Heart left ventricle (tissue), 16 donors: Measurements from ENCODE around the gene ADCK2. TPM values are rescaled to one million over a fixed set of nuclear protein-coding genes. Genes with fewer than 3 reads are reported as not detected.
A peak's percentile ranks its signal among the peaks of the same experiment; 100 is the strongest.

Experiments
- ATAC-seq, 4 donors: fragments of 200-7000 bp; cut with Tn5 transposase; one replicate each; pipeline ENCODE4 v1.9.1; 2020 to 2022; ENCODE audit warnings: moderate library complexity in 4 of 4, mild to moderate bottlenecking in 3 of 4, moderate number of reproducible peaks in 1 of 4
- DNase-seq, 5 donors: peaks; one replicate each; pipeline ENCODE4 v3.0.0-alpha.2; 2020
- H3K27ac ChIP-seq, 12 donors: fragments of 200-600 bp; sonication (generic) in 4 of 12; one replicate each; pipeline versions ENCODE4 v1.5.0 to v1.8.0; 2016 to 2022; ENCODE audit warnings: mild to moderate bottlenecking in 2 of 12
- H3K27me3 ChIP-seq, 9 donors: fragments of 200-600 bp; sonication (generic) in 2 of 9; one replicate each; pipeline versions ENCODE4 v1.5.1 to v1.8.0; 2016 to 2022; ENCODE audit warnings: mild to moderate bottlenecking in 3 of 9
- H3K36me3 ChIP-seq, 9 donors: fragments of 200-600 bp; sonication (generic) in 2 of 9; one replicate each; pipeline versions ENCODE4 v1.5.0 to v1.8.0; 2018 to 2022; ENCODE audit warnings: mild to moderate bottlenecking in 2 of 9
- H3K4me1 ChIP-seq, 12 donors: fragments of 200-600 bp; sonication (generic) in 4 of 12; one replicate each; pipeline versions ENCODE4 v1.5.0 to v1.8.0; 2016 to 2022; ENCODE audit warnings: mild to moderate bottlenecking in 3 of 12
- H3K4me3 ChIP-seq, 12 donors: fragments of 200-600 bp; sonication (generic) in 4 of 12; one replicate each; pipeline versions ENCODE4 v1.5.0 to v1.8.0; 2017 to 2022; ENCODE audit warnings: mild to moderate bottlenecking in 9 of 12, moderate library complexity in 4 of 12
- H3K9me3 ChIP-seq, 12 donors: fragments of 200-600 bp; sonication (generic) in 4 of 12; one replicate each; pipeline versions ENCODE4 v1.5.0 to v1.8.0; 2016 to 2022; ENCODE audit warnings: mild to moderate bottlenecking in 1 of 12
- POLR2A ChIP-seq, 2 donors: fragments of 450-650 bp; IDR thresholded peaks; one replicate each; pipeline ENCODE4 v1.6.1; 2017; ENCODE audit warnings: antibody characterized with exemption in 2 of 2, mild to moderate bottlenecking in 2 of 2, moderate library complexity in 2 of 2
- WGBS, 4 donors: extraction: QIAGEN DNeasy Blood & Tissue Kit in 2 of 4; methylation state at CpG; one replicate each; pipeline versions ENCODE4 v1.1.5 to v1.1.7; 2013 to 2018; 5-methylcytosine and 5-hydroxymethylcytosine counted together
- intact Hi-C, 10 donors: fragments of 100-400 bp; cut with DNase I; formaldehyde crosslinking; loops; one replicate each; pipeline versions ENCODE4 v1.11.1 to v1.14.2; 2022
- polyA plus RNA-seq, 2 donors: library from polyadenylated mRNA; stranded (reverse); fragments of 200-250 nt; gene quantifications; one replicate each; pipeline ENCODE4 v1.2.3, GENCODE V29; 2013
- total RNA-seq, 9 donors: library from RNA; depleted of rRNA in 2 of 9; stranded (reverse); fragments of >200 nt in 2 of 9; fragmentation: NEBNext Ultra II Directional in 3 of 9; extraction: Animal tissue kit (Norgen Biotek cat#: 25700) in 3 of 9; gene quantifications; one replicate each; pipeline versions ENCODE4 v1.1.0 to v1.2.4, GENCODE V29; 2016 to 2023
- TF ChIP-seq, protein P1 (sequence below), 12 donors: fragments of 200-600 bp; sonication (generic) in 4 of 12; IDR thresholded peaks; one replicate each; pipeline versions ENCODE4 v1.5.0 to v1.8.0; 2018 to 2022; ENCODE audit warnings: antibody characterized with exemption in 12 of 12, mild to moderate bottlenecking in 5 of 12
- donor health status: ischemic (EF 13 %, LVEDD 7.1; RV severe dilation, severe dysfunction).
- donor health status: healthy with polysubstance abuse.
- donor health status: DM: no; HTN: yes; CAD: no.
- donor health status: DM: no; HTN: no; CAD: no.
- donor health status: ischemic (EF 25% LVEDD 6.9; RV normal size, moderate dysfunction).
- donor health status: ischemic (EF 25% LVEDD 5.7; RV mildly dilated, moderate dysfunction).
- donor health status: healthy.
- donor health status: DM: yes; HTN: yes; CAD: no.
- donor health status: ischemic (EF 35%, LVEDD 5.7; RV mildly dilated, moderate dysfunction).
- donor health status: nonischemic (EF 11% LVEDD 7.7; RV severe dilation, severe dysfunction).
- donor health status: DM: yes; HTN: yes; CAD: no.
- donor health status: PGD.
- donor health status: ischemic (EF 29% LVEDD 5.4; RV normal size, mild dysfunction).
- donor health status: nonischemic (EF 23%, LVEDD 6.1; RV moderate dilation, normal function).

Gene ADCK2
- total and polyA plus RNA-seq, 11 donors = 5.3 to 18.3 (median 10.5) TPM

DNA sequence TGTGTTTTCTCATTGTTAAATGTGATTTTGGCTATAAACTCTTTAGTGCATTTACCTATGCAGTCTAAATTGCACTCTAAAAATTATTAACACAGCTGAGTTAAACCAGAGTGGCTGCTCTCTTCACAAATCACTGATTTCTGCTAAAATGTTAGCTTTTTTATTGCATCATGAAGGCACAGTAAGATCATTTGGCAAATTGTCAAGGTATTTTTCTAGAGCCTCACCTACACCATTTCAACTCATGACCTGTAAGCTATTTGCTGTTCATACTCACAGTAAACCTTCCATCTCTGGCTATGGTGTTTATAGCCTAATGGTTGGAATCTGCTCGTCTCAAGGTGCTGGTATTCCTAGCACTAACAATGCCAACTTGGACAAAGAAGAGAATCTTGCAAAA is 49.5 kb downstream of the ADCK2 start:
- 95 to 100% (median 96%) methylated on average over 1 of the region's 1 CpG for WGBS, 4 donors
- ATAC-seq = no peak
- intact Hi-C loops = no loop called here

DNA sequence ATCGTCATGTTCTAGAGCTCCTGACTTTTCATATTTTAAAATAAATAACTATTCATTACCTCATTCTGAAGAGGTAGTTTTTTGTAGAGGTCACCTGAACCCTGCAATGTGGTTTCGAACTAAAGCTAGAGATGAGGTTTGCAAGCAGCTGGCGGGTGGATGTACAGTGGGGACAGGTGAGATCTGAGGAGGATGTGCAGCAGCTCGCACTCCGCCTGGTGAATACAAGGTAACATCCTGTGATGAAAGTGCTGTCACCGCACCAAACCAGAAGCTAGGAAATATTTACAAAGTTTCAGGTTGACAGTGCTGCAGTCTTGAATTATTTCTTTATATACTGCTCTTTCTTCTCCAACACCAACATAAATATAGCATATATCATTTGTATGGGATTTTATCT is 50.3 kb downstream of the ADCK2 start:
- Histone ChIP-seq H3K4me3 (no peak overlapping the region), H3K4me1 (no peaks in the 10 kb centered on the region), H3K9me3 (no peaks in the 10 kb centered on the region), H3K36me3 (peaks cover 0 to 42% (median 0%) of the 10 kb centered on the region in 9 donors), H3K27ac (no peak overlapping the region), H3K27me3 (no peaks in the 10 kb centered on the region)
- 94 to 98% (median 96%) methylated on average over 6 of the region's 6 CpGs for WGBS, 4 donors
- no peak for TF ChIP-seq POLR2A (IDR thresholded peaks at IDR 0.05)
- TF ChIP-seq, protein P1, sequence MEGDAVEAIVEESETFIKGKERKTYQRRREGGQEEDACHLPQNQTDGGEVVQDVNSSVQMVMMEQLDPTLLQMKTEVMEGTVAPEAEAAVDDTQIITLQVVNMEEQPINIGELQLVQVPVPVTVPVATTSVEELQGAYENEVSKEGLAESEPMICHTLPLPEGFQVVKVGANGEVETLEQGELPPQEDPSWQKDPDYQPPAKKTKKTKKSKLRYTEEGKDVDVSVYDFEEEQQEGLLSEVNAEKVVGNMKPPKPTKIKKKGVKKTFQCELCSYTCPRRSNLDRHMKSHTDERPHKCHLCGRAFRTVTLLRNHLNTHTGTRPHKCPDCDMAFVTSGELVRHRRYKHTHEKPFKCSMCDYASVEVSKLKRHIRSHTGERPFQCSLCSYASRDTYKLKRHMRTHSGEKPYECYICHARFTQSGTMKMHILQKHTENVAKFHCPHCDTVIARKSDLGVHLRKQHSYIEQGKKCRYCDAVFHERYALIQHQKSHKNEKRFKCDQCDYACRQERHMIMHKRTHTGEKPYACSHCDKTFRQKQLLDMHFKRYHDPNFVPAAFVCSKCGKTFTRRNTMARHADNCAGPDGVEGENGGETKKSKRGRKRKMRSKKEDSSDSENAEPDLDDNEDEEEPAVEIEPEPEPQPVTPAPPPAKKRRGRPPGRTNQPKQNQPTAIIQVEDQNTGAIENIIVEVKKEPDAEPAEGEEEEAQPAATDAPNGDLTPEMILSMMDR (IDR thresholded peaks at IDR 0.05) = no peak
- intact Hi-C loops = no loop called here
- DNase-seq (no peak), ATAC-seq (no peak)

More for the DNA sequence above, 49.5 kb downstream of the ADCK2 start:
- Histone ChIP-seq H3K27ac (no peak overlapping the region), H3K9me3 (no peaks in the 10 kb centered on the region), H3K4me1 (no peaks in the 10 kb centered on the region), H3K27me3 (no peaks in the 10 kb centered on the region), H3K4me3 (no peak overlapping the region), H3K36me3 (peaks cover 0 to 42% (median 0%) of the 10 kb centered on the region in 9 donors)
- no peak for TF ChIP-seq POLR2A (IDR thresholded peaks at IDR 0.05)
- no peak for DNase-seq

DNA sequence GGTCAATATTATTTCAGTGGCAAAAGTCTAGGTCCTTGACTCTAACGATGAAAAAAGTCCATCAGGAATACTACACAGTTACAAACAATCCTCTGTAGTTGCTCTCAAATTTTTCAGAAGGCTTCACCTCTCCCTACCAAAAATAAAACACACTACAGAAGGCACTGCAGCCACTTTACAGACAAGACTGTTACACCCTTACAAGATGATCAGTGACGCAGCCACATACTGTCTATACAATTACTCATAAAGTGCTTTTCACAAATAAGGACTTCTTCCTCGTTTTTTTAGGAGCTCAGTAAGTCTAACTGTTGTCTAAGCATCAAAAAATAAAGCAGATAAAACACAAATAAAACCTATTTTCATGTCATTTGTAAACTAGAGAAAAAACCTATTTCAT is 50.8 kb downstream of the ADCK2 start:
- ATAC-seq = no peak
- Histone ChIP-seq H3K36me3 (peaks cover 0 to 42% (median 0%) of the 10 kb centered on the region in 9 donors), H3K4me1 (no peaks in the 10 kb centered on the region), H3K4me3 (no peak overlapping the region), H3K9me3 (no peaks in the 10 kb centered on the region), H3K27me3 (no peaks in the 10 kb centered on the region), H3K27ac (no peak overlapping the region)
- DNase-seq = no peak
- intact Hi-C loops = no loop called here
- 89 to 94% (median 93%) methylated on average over 3 of the region's 3 CpGs for WGBS, 4 donors
- TF ChIP-seq POLR2A (IDR thresholded peaks at IDR 0.05) = no peak
- TF ChIP-seq, protein P1 (IDR thresholded peaks at IDR 0.05) = no peak

DNA sequence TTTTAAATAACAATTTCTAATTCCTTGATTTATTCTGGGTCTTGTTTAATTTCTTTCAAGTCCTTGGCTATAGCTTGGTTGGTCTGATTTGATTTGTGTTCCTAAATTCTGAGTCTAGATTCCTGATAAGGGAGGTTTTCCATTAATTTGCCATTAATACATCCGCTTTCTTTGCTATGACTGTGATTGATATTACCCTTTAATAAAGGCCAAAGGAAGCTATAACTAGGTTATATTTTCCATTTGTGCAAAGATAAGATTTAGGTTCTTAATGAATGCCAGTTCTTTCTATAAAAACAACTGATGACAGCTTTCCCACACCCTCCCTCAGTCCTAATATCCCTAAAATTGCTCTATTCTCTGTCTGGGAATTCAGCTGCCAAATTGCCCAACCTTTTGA is 52.0 kb downstream of the ADCK2 start:
- TF ChIP-seq POLR2A (IDR thresholded peaks at IDR 0.05) = no peak
- TF ChIP-seq, protein P1 (IDR thresholded peaks at IDR 0.05) = no peak
- Histone ChIP-seq H3K4me1 (no peaks in the 10 kb centered on the region), H3K9me3 (no peaks in the 10 kb centered on the region), H3K4me3 (no peak overlapping the region), H3K27me3 (no peaks in the 10 kb centered on the region), H3K27ac (no peak overlapping the region), H3K36me3 (peaks cover 0 to 42% (median 0%) of the 10 kb centered on the region in 9 donors)
- WGBS, 4 donors = 96 to 100% (median 100%) methylated on average over 1 of the region's 1 CpG
- DNase-seq = no peak
- no peak for ATAC-seq
- intact Hi-C loops = no loop called here

DNA sequence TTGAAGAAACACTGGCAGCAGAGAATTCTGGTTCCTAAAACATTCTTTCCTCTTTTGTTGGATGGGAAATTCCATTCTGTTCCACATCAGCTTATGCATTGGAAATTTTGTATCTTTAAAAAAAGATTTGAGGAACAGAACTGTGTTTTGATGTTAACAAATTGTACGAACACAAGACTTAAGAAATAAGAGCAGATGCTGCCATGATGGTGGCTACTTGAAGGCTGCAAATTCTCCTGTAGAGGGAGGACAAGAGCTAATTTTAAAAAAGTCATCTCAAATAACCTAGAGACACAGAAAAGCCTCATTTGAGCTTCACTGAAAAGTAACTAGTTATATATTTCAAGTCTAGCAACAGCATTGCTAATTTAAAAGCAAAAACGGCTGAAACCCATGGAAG is 53.5 kb downstream of the ADCK2 start:
- H3K27ac ChIP-seq = no peak overlapping the region
- H3K36me3 ChIP-seq = peaks cover 0 to 47% (median 3%) of the 10 kb centered on the region in 9 donors
- no peaks in the 10 kb centered on the region for H3K4me1 ChIP-seq
- no peak for DNase-seq
- H3K4me3 ChIP-seq = no peak overlapping the region
- H3K27me3 ChIP-seq = no peaks in the 10 kb centered on the region
- WGBS, 4 donors = 75 to 84% (median 81%) methylated on average over 2 of the region's 2 CpGs
- ATAC-seq = no peak
- H3K9me3 ChIP-seq = no peaks in the 10 kb centered on the region
- TF ChIP-seq POLR2A (IDR thresholded peaks at IDR 0.05) = no peak
- TF ChIP-seq, protein P1 (IDR thresholded peaks at IDR 0.05) = peak in 7 of 12 donors; percentile 8 to 33 (median 20)
- intact Hi-C loops = no loop called here
